CD4-positive, alpha-beta T cell treated with Interleukin-6 for 4 hours (primary cell): ENCODE data around the gene SAGE1.
A peak's percentile ranks its signal among the peaks of the same experiment; 100 is the strongest.
"Not testable (repeated sequence)": the region's sequence is repeated elsewhere in the genome, so short reads cannot be mapped to it uniquely, and the experiment has no call there.

Source experiments
- DNase-seq: peaks from one replicate; pipeline ENCODE4 v3.0.0-alpha.2; 2020; ENCODE audit warnings: mixed read lengths

Gene SAGE1, protein sequence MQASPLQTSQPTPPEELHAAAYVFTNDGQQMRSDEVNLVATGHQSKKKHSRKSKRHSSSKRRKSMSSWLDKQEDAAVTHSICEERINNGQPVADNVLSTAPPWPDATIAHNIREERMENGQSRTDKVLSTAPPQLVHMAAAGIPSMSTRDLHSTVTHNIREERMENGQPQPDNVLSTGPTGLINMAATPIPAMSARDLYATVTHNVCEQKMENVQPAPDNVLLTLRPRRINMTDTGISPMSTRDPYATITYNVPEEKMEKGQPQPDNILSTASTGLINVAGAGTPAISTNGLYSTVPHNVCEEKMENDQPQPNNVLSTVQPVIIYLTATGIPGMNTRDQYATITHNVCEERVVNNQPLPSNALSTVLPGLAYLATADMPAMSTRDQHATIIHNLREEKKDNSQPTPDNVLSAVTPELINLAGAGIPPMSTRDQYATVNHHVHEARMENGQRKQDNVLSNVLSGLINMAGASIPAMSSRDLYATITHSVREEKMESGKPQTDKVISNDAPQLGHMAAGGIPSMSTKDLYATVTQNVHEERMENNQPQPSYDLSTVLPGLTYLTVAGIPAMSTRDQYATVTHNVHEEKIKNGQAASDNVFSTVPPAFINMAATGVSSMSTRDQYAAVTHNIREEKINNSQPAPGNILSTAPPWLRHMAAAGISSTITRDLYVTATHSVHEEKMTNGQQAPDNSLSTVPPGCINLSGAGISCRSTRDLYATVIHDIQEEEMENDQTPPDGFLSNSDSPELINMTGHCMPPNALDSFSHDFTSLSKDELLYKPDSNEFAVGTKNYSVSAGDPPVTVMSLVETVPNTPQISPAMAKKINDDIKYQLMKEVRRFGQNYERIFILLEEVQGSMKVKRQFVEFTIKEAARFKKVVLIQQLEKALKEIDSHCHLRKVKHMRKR

DNA sequence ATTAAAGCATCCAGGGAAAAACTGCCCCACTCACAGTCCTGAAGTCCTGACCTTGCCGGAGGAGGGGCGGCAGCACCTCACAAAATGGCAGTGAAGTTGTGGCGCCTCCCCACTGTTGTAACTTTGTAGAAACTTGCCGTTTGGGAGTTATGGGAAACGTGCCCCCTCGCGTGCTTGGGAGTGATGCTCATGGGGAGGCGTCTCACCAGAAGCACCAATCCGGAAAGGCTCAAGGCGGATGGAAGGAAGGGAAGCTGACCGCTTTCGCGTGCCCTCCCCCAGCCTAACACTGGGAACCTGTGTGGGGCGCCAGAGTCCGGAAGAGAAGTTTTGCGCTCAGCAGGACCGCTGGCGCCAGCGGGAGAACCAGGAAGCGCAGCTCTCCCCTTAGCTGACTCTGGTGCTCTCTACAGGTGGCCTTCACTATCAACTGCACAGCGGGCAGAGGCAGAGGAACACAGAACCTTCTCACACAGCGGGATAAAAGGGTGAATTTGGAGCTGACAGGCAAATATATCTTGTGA is at the start of gene SAGE1, which contains the start of gene CT45A10:
Gene SAGE1, plus strand, starts transcription at position 423 of the 524 bp plus-strand sequence. CDS start 2,527 bp downstream, outside the sequence.
Gene CT45A10, minus strand, starts transcription at position 151 of the 524 bp plus-strand sequence. CDS start 8,100 bp downstream, outside the sequence.
- DNase-seq, result no peak

DNA sequence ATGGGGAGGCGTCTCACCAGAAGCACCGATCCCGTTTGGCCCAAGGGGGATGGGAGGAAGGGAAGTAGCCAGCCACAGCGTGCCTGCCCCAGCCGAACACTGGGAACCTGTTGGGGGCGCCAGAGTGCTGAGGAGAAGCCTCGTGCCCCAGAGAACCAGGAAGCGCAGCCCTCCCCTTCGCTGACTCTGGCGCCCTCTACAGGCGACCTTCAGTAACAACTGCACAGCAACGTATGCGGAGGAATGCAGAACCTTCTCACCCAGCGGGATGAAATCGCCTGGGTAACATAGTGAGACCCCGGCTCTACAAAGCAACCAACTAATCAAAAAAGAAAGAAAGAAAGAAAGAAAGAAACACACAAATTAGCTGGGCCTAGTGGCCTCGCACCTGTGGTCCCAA is 39.1 kb upstream of the SAGE1 start, which contains the start of gene CT45A8:
Gene CT45A8, minus strand, starts transcription at position 101 of the 400 bp plus-strand sequence. CDS start 3,755 bp downstream, outside the sequence.
- not testable (repeated sequence) for DNase-seq

DNA sequence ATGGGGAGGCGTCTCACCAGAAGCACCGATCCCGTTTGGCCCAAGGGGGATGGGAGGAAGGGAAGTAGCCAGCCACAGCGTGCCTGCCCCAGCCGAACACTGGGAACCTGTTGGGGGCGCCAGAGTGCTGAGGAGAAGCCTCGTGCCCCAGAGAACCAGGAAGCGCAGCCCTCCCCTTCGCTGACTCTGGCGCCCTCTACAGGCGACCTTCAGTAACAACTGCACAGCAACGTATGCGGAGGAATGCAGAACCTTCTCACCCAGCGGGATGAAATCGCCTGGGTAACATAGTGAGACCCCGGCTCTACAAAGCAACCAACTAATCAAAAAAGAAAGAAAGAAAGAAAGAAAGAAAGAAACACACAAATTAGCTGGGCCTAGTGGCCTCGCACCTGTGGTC is 21.8 kb upstream of the SAGE1 start, which contains the start of gene CT45A9:
Gene CT45A9, minus strand, starts transcription at position 101 of the 400 bp plus-strand sequence. CDS start 3,751 bp downstream, outside the sequence.
- DNase-seq, result not testable (repeated sequence)

DNA sequence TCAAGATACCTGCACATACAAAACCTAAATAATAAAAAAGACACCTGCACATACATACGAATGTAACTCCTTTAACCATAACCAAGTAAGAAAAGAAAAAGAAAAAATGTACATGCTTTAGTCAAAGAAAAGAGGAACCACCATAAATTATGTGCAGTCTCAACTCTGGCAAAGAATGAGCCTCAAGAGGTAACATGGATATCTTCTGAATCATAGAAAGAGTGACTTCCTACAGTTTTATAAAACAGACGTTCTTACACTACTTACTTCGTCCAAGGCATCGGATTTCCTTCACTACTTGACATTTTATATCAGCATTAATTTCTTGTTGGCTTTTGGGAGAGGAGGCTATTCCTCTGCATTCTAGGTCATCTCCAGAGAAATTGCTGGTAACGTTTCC is 10.8 kb upstream of the SAGE1 start:
- DNase-seq, result not testable (repeated sequence)

DNA sequence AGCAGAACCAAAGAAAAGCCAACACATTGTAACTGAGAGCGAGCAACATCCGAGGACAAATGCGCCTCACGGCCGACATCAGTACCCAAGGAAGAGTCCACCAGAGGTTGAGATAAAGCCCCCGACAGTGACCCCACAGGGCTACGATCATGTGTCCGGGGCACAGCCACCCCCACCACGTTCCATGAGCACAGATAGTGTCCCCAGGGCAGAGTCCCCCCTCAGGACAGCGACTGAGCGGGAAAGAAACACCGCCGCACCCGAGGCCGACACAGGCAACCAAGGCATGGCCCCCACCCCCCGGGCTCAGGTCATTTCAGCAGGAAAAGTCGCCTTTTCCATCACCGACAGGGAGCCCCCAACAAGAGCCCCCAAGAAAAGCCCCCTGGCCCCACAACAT is 5.3 kb upstream of the SAGE1 start:
- not testable (repeated sequence) for DNase-seq

DNA sequence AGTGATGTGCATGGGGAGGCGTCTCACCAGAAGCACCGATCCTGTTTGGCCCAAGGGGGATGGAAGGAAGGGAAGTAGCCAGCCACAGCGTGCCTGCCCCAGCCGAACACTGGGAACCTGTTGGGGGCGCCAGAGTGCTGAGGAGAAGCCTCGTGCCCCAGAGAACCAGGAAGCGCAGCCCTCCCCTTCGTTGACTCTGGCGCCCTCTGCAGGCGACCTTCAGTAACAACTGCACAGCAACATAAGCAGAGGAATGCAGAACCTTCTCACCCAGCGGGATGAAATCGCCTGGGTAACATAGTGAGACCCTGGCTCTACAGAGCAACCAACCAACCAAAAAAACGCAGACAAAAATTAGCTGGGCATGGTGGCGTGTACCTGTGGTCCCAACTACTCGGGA is 4.5 kb upstream of the SAGE1 start:
- peak; percentile 18 for DNase-seq

DNA sequence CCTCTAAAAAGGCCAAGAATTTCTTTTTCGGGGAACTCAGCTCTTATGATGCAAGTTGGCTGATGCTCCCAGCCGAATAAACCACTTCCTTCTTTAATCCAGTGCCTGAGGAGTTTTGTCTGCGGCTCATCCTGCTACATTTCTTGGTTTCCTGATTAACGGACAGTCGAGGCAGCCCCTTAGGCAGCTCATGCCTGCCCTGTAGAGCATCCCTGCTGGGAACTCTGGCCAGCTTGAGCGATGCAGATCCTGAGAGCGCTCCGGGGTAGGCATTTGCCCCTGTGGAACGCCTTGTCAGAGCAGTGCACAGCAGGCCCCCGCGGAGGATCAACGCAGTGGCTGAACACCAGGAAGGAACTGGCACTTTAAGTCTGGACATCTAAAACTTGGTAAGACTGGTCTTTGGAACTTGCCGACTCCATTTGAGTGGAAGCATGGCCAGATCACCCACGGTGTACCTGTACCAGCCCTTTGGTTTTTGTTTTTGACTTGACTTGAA is 3.4 kb upstream of the SAGE1 start:
- no peak for DNase-seq

DNA sequence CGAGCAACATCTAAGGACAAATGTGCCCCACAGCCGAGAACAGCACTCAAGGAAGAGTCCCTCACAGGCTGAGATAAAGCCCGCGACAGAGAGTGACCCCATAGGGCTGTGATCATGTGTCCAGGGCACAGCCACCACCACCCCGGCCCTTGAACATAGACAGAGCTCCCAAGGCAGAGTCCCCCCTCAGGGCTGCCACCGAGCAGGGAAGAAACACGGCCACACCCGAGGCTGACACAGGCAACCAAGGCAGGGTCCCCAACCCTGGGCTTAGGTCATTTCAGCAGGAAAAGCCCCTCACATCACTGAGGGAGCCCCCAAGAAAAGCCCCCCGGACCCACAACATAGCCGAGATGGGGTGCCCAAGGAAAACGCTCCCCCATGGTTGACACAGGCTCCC is 735 bp upstream of the SAGE1 start:
- DNase-seq, result no peak

DNA sequence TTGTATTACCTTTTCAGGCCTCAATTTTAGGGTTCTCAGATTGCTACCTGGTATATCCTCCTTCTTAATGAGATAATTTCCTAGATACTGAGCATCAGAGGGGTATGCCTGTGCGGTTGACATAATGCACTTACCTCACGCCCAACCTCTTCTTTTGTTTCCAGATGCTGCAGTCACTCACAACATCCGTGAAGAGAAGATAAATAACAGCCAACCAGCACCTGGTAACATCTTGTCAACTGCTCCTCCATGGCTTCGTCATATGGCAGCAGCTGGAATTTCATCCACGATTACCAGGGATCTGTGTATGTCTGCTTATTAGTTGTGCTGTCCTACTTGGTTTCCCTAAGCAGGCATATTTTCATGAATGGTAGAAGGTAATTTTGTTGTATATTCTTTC is 16.7 kb downstream of the SAGE1 start:
- DNase-seq, result no peak

DNA sequence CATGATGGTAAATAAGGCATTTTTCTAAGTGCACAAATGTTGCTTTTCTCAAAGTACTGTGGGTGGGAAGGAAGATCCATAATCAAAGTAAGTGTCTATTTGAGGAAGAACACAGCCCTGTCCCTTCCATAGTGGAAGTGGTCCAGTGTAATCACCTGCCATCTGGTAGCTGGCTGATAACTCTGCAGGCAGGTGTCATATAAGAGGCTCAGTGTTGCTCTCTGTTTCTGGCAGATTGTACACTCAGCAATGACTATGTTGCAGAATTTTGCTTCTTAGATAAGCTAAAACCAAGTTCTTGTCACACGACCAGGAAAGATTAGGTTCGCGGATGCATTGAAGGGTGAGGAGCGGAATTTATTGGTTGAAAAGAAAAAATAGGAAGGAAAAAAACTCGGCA is 20.9 kb downstream of the SAGE1 start:
- no peak for DNase-seq

DNA sequence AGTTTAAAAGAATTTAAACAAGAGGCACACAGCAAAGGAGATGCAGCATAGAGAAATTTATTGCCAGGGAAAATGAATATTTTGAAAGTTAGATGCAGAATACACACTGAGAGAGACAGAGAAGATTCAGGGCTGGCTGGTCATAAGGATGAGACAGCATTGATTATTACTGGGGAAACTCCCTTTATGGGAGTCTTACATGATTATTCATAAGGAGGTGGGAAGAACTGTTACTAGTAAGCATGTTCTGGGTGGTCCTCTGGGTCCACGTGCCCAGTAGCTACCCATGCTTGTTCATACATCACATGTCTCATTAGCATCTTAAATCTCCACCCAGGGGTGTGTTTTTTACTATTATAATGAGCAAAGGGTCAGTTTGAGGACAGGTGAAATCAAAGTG is 27.0 kb downstream of the SAGE1 start:
- not testable (repeated sequence) for DNase-seq

DNA sequence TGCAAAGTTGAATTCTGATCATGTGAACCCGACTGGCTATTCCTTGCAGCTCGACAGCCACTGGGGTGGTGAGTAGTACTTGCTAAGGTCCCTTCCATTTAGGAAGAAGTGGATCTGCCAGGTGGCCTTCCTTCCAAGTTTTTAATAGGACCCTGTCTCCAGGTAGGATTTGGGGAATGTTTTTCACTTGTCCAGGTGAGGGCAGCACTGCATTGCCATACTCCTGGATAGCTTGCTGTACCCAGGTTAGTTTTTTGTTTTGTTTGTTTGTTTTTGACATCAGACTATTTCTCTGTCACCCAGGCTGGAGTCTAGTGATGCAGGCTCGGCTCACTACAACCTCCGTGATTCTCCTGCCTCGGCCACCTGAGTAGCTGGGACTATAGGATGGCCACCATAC is 29.8 kb downstream of the SAGE1 start:
- no peak for DNase-seq

DNA sequence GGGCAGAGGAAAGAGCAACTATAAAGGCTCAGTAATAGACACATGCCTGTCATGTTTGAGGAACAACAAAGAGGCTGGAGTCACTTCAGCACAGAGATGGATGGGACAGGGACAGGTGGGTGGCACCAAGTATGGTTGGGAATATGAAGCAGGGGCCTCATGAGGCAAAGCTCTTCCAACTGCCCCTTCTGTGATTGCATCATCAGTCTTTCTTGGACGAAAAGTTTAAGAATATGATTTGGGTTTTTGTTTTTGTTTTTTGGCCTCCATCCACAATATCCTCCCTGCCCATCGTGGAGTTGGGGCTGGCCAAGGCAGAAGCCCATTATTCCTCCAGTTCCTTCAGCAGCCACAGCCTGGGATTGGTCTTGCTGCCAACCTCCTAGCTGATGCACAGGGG is 34.4 kb downstream of the SAGE1 start:
- no peak for DNase-seq

DNA sequence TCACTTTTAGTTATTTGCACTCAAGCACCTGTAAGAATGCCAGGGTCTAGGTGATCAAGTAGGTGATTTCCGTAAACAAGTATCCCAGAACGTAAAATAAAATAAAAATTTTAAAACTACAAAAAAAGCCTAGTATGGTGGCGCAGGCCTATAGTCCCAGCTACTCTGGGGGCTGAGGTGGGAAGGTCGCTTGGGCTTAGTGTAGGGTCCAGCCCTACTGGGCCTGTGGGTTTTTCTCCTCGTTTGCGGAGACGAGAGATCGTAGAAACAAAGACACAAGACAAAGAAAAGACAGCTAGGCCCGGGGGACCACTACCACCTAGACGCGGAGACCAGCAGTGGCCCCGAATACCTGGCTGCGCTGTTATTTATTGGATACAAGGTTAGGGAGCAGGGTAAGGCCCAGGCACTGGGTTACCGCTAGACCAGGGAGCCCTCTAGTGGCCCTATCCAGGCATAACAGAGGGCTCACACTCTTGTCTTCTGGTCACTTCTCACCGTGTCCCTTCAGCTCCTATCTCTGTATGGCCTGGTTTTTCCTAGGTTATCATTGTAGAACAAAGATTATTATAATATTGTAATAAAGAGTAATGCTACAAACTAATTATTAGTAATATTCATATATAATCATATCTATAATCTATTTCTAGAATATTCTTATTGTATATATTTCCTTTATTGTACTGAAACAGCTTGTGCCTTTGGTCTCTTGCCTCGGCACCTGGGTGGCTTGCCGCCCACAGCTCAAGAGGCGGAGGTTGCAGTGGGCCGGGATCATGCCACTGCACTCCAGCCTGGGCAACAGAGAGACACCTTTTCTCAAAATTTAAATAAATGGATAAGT is 38.4 kb downstream of the SAGE1 start:
- peak; percentile 51 for DNase-seq

DNA sequence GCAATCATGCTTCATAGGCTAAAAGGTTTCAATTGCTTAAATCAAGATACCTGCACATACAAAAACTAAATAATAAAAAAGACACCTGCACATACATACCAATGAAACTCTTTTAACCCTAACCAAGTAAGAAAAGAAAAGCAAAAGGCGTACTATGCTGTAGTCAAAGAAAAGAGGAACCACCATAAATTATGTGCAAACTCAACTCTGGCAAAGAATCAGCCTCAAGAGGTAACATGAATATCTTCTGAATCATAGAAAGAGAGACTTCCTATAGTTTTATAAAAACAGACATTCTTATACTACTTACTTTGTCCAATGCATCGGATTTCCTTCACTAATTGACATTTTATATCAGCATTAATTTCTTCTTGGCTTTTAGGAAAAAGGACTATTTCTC is 51.0 kb downstream of the SAGE1 start:
- DNase-seq, result no peak

DNA sequence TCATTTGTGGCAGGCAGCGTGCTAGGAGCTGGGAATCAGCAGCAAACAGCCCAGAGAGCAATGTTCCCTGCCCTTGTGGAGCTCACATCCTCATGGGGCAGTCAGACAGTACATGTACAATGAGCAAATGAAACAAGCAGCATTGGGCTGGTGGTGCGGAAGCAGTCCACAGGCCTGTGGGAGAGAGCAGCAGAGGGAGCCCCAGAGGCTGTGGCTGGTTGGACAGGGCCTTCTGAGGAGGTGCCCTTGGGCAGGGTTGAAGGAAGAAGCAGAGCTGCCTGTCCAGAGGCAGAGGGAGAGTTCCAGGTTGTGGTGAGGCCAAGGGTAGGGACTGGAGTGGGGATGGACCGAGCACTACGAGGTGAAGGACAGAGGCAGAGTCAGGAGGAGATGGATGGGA is 57.8 kb downstream of the SAGE1 start:
- DNase-seq, result no peak
